Nephron (organoid): ENCODE measurements around the gene PCDH1.

ENCODE experiments used
- H3K27ac Mint-ChIP-seq, 3 experiments: 2 replicates each; pipeline ENCODE4 v1.8.0; 2020; ENCODE audit warnings: mixed read lengths in 3 of 3, mild to moderate bottlenecking in 2 of 3, moderate library complexity in 1 of 3
- H3K27me3 Mint-ChIP-seq: 2 replicates; pipeline ENCODE4 v1.8.0; 2021; ENCODE audit warnings: low read depth, mild to moderate bottlenecking, moderate library complexity, mixed read lengths
- H3K36me3 Mint-ChIP-seq: 2 replicates; pipeline ENCODE4 v1.8.0; 2020; ENCODE audit warnings: low read depth, mixed read lengths
- H3K4me1 Mint-ChIP-seq: 2 replicates; pipeline ENCODE4 v1.8.0; 2020; ENCODE audit warnings: mixed read lengths
- H3K4me3 Mint-ChIP-seq, 3 experiments: 2 replicates each; pipeline ENCODE4 v1.8.0; 2020; ENCODE audit warnings: mild to moderate bottlenecking in 3 of 3, mixed read lengths in 3 of 3, moderate library complexity in 2 of 3
- H3K9me3 Mint-ChIP-seq: 2 replicates; pipeline ENCODE4 v1.8.0; 2020; ENCODE audit warnings: mixed read lengths
- CTCF ChIP-seq, 3 experiments: fragments of 200-600 bp; sonication (generic); IDR thresholded peaks; one replicate each; pipeline ENCODE4 v1.5.0; 2021; ENCODE audit warnings: antibody characterized with exemption in 3 of 3; ENCODE audit not compliant: unreplicated experiment in 3 of 3

Gene PCDH1

GRCh38 chr5:141919218-141920119, 41.3 kb upstream of the PCDH1 start:
- peaks cover 18% of the 10 kb centered on the region for H3K4me1 Mint-ChIP-seq
- H3K27ac Mint-ChIP-seq, result no peak overlapping the region
- H3K27me3 Mint-ChIP-seq, result peaks cover 22% of the 10 kb centered on the region
- TF ChIP-seq CTCF (IDR thresholded peaks at IDR 0.05; ENCODE audit: unreplicated experiment in 3 of 3), result no peak
- H3K36me3 Mint-ChIP-seq, result peaks cover 5% of the 10 kb centered on the region
- H3K9me3 Mint-ChIP-seq, result no peaks in the 10 kb centered on the region
- H3K4me3 Mint-ChIP-seq, result no peak overlapping the region

DNA sequence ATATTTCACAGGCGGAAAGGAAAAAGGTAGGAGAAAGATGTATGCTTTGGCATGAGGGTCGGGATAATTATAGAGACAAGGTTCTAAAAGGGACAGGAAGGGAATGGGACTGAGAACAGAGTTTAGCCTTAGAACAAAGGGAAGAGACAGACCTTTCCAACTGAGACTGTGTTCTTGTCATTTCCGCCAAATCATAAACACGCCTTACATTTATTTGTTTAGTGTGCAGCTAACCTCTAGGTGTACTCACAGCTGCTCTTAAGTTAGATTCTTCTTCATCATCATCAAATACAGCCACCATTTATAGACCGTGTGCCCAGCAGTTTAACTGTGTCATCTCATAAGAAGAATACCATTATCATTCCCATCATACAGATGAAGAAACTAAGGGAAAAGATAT, 39.5 kb upstream of the PCDH1 start:
- Mint-ChIP-seq H3K27me3 (peaks cover 33% of the 10 kb centered on the region), H3K4me3 (no peak overlapping the region), H3K4me1 (peaks cover 22% of the 10 kb centered on the region), H3K9me3 (no peaks in the 10 kb centered on the region), H3K36me3 (no peaks in the 10 kb centered on the region), H3K27ac (no peak overlapping the region)
- TF ChIP-seq CTCF (IDR thresholded peaks at IDR 0.05; ENCODE audit: unreplicated experiment in 3 of 3), result no peak

GRCh38 chr5:141916522-141916921, 38.3 kb upstream of the PCDH1 start:
- Mint-ChIP-seq H3K4me1 (peaks cover 20% of the 10 kb centered on the region), H3K9me3 (no peaks in the 10 kb centered on the region), H3K27ac (no peak overlapping the region), H3K27me3 (peaks cover 33% of the 10 kb centered on the region), H3K36me3 (no peaks in the 10 kb centered on the region), H3K4me3 (no peak overlapping the region)
- no peak for TF ChIP-seq CTCF (IDR thresholded peaks at IDR 0.05; ENCODE audit: unreplicated experiment in 3 of 3)

DNA sequence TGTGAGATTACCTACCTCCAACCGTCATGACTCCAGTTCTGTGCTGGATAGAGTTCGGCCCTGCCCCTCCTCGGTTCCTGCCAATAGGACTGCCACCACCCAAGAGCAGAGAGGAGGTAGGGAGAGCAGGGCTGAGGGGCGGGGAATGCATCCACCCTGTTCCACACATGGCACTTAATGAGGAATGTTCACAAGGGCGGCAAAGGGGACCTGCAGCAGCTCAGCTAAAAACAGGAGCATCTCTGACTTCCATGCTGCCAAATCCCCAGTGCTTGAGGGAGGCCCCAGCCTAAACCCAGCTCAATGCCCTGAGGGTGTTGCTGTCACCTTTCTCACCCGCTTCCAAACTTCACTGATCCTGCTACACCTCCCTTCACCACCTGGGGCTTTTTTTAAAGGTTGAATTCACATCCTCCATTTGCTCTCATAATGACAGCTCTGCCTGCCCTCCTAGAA, 37.7 kb upstream of the PCDH1 start:
- no peaks in the 10 kb centered on the region for H3K36me3 Mint-ChIP-seq
- no peak overlapping the region for H3K4me3 Mint-ChIP-seq
- no peak overlapping the region for H3K27ac Mint-ChIP-seq
- TF ChIP-seq CTCF (IDR thresholded peaks at IDR 0.05; ENCODE audit: unreplicated experiment in 3 of 3), result no peak
- H3K4me1 Mint-ChIP-seq, result peaks cover 15% of the 10 kb centered on the region
- peaks cover 33% of the 10 kb centered on the region for H3K27me3 Mint-ChIP-seq
- H3K9me3 Mint-ChIP-seq, result no peaks in the 10 kb centered on the region

- Mint-ChIP-seq H3K27me3 (peaks cover 33% of the 10 kb centered on the region), H3K4me1 (peaks cover 15% of the 10 kb centered on the region), H3K36me3 (no peaks in the 10 kb centered on the region), H3K9me3 (no peaks in the 10 kb centered on the region), H3K27ac (peak overlapping the region in 1 of 3 experiments; percentile 29), H3K4me3 (peak overlapping the region; percentile 42 to 75 (median 61))
- TF ChIP-seq CTCF (IDR thresholded peaks at IDR 0.05; ENCODE audit: unreplicated experiment in 3 of 3), result no peak
Observed at GRCh38 chr5:141914797-141915196, 36.6 kb upstream of the PCDH1 start.
